WTC11 (cell line): ENCODE data around the gene THSD7B.

Experiments used
- ATF6 ChIP-seq: sonication (generic); formaldehyde crosslinking; IDR thresholded peaks from 2 replicates; pipeline ENCODE4 v1.8.1; 2023; ENCODE audit warnings: mild to moderate bottlenecking, missing genetic modification reagents
- CREB1 ChIP-seq: sonication (generic); formaldehyde crosslinking; IDR thresholded peaks from 2 replicates; pipeline ENCODE4 v1.8.0; 2023; ENCODE audit warnings: mild to moderate bottlenecking, missing genetic modification reagents
- CTCF ChIP-seq: fragments of 200-600 bp; IDR thresholded peaks from 2 replicates; pipeline ENCODE4 v1.8.0; 2022; ENCODE audit warnings: antibody characterized with exemption
- GABPB1 ChIP-seq: sonication (generic); formaldehyde crosslinking; IDR thresholded peaks from 2 replicates; pipeline ENCODE4 v1.8.1; 2023; ENCODE audit warnings: mild to moderate bottlenecking, missing genetic modification reagents
- JUN ChIP-seq: sonication (generic); formaldehyde crosslinking; IDR thresholded peaks from 2 replicates; pipeline ENCODE4 v1.8.0; 2023; ENCODE audit warnings: mild to moderate bottlenecking, missing genetic modification reagents
- KAT7 ChIP-seq: sonication (generic); formaldehyde crosslinking; IDR thresholded peaks from 2 replicates; pipeline ENCODE4 v1.8.1; 2023; ENCODE audit warnings: missing genetic modification reagents, mild to moderate bottlenecking, borderline replicate concordance
- NR3C1 ChIP-seq: sonication (generic); formaldehyde crosslinking; conservative IDR thresholded peaks from 2 replicates; pipeline ENCODE4 v1.8.1; 2023; ENCODE audit warnings: low read depth, mild to moderate bottlenecking, missing genetic modification reagents
- SP1 ChIP-seq: sonication (generic); formaldehyde crosslinking; conservative IDR thresholded peaks from 2 replicates; pipeline ENCODE4 v1.8.1; 2022; ENCODE audit warnings: missing genetic modification reagents
- TEAD1 ChIP-seq: sonication (generic); formaldehyde crosslinking; IDR thresholded peaks from 2 replicates; pipeline ENCODE4 v1.8.0; 2022; ENCODE audit warnings: mild to moderate bottlenecking, missing genetic modification reagents
- USF1 ChIP-seq: sonication (generic); formaldehyde crosslinking; IDR thresholded peaks from 2 replicates; pipeline ENCODE4 v1.8.0; 2022; ENCODE audit warnings: mild to moderate bottlenecking, missing genetic modification reagents
- TF ChIP-seq, protein P1 (sequence below): fragments of 250-450 bp; sonication (Bioruptor Pico); IDR thresholded peaks from 2 replicates; pipeline ENCODE4 v1.9.0; 2021; ENCODE audit warnings: mild to moderate bottlenecking, borderline replicate concordance
- TF ChIP-seq, protein P2 (sequence below): sonication (generic); formaldehyde crosslinking; IDR thresholded peaks from 2 replicates; pipeline ENCODE4 v1.8.1; 2023; ENCODE audit warnings: mild to moderate bottlenecking, moderate library complexity, missing genetic modification reagents

- no peak for TF ChIP-seq CREB1 (CRISPR knock-in tag)
- no peak for TF ChIP-seq JUN (CRISPR knock-in tag)
- TF ChIP-seq, protein P1, sequence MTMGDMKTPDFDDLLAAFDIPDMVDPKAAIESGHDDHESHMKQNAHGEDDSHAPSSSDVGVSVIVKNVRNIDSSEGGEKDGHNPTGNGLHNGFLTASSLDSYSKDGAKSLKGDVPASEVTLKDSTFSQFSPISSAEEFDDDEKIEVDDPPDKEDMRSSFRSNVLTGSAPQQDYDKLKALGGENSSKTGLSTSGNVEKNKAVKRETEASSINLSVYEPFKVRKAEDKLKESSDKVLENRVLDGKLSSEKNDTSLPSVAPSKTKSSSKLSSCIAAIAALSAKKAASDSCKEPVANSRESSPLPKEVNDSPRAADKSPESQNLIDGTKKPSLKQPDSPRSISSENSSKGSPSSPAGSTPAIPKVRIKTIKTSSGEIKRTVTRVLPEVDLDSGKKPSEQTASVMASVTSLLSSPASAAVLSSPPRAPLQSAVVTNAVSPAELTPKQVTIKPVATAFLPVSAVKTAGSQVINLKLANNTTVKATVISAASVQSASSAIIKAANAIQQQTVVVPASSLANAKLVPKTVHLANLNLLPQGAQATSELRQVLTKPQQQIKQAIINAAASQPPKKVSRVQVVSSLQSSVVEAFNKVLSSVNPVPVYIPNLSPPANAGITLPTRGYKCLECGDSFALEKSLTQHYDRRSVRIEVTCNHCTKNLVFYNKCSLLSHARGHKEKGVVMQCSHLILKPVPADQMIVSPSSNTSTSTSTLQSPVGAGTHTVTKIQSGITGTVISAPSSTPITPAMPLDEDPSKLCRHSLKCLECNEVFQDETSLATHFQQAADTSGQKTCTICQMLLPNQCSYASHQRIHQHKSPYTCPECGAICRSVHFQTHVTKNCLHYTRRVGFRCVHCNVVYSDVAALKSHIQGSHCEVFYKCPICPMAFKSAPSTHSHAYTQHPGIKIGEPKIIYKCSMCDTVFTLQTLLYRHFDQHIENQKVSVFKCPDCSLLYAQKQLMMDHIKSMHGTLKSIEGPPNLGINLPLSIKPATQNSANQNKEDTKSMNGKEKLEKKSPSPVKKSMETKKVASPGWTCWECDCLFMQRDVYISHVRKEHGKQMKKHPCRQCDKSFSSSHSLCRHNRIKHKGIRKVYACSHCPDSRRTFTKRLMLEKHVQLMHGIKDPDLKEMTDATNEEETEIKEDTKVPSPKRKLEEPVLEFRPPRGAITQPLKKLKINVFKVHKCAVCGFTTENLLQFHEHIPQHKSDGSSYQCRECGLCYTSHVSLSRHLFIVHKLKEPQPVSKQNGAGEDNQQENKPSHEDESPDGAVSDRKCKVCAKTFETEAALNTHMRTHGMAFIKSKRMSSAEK: no peak
- no peak for TF ChIP-seq USF1
- no peak for TF ChIP-seq NR3C1 (CRISPR knock-in tag)
- no peak for TF ChIP-seq KAT7 (CRISPR knock-in tag)
- TF ChIP-seq CTCF: no peak
- no peak for TF ChIP-seq TEAD1 (CRISPR knock-in tag)
- TF ChIP-seq, protein P2, sequence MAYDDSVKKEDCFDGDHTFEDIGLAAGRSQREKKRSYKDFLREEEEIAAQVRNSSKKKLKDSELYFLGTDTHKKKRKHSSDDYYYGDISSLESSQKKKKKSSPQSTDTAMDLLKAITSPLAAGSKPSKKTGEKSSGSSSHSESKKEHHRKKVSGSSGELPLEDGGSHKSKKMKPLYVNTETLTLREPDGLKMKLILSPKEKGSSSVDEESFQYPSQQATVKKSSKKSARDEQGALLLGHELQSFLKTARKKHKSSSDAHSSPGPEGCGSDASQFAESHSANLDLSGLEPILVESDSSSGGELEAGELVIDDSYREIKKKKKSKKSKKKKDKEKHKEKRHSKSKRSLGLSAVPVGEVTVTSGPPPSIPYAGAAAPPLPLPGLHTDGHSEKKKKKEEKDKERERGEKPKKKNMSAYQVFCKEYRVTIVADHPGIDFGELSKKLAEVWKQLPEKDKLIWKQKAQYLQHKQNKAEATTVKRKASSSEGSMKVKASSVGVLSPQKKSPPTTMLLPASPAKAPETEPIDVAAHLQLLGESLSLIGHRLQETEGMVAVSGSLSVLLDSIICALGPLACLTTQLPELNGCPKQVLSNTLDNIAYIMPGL: no peak
- no peak for TF ChIP-seq ATF6 (CRISPR knock-in tag)
- TF ChIP-seq GABPB1 (CRISPR knock-in tag): no peak
- no peak for TF ChIP-seq SP1 (CRISPR knock-in tag)
Observed at GRCh38 chr2:136909777-136910176, 144.4 kb downstream of the THSD7B start.
